ENCODE measurements around the gene SAA1.
A peak's percentile ranks its signal among the peaks of the same experiment; 100 is the strongest.
"Not testable (repeated sequence)": the region's sequence is repeated elsewhere in the genome, so short reads cannot be mapped to it uniquely, and the experiment has no call there.

Gene SAA1

GRCh38 chr11:18265949-18266348 lies at the start of gene SAA1:
Gene SAA1 (plus strand): TSS chr11:18266264. CDS start chr11:18266888, 624 bp downstream.
- DNase-seq, result no peak

- no peak for DNase-seq
Measured at GRCh38 chr11:18221274-18221876, 44.7 kb upstream of the SAA1 start.

- no peak for DNase-seq
Measured at GRCh38 chr11:18222814-18223421, 43.1 kb upstream of the SAA1 start.

GRCh38 chr11:18223591-18224387 lies 42.3 kb upstream of the SAA1 start:
- no peak for DNase-seq

- no peak for DNase-seq
Measured at GRCh38 chr11:18225913-18226312, 40.2 kb upstream of the SAA1 start.

- DNase-seq, result no peak
Measured at GRCh38 chr11:18229501-18229900, 36.6 kb upstream of the SAA1 start.

- DNase-seq, result no peak
Measured at GRCh38 chr11:18230859-18231258, 35.2 kb upstream of the SAA1 start.

GRCh38 chr11:18233912-18234311 lies 32.2 kb upstream of the SAA1 start:
- DNase-seq, result no peak

- DNase-seq, result no peak
Measured at GRCh38 chr11:18235394-18236334, 30.4 kb upstream of the SAA1 start.

GRCh38 chr11:18236664-18237356 lies 29.3 kb upstream of the SAA1 start, which contains the start of gene SAA4:
Gene SAA4 (minus strand): TSS chr11:18236802. CDS start chr11:18235926, 876 bp downstream.
- DNase-seq, result no peak

GRCh38 chr11:18239655-18240054 lies 26.4 kb upstream of the SAA1 start:
- no peak for DNase-seq

- DNase-seq, result peak in 4 of 6 experiments; percentile 14 to 56 (median 32)
Measured at GRCh38 chr11:18243783-18244362, 22.2 kb upstream of the SAA1 start.

- DNase-seq, result no peak
Measured at GRCh38 chr11:18245396-18245795, 20.7 kb upstream of the SAA1 start.

GRCh38 chr11:18246379-18247190 lies 19.5 kb upstream of the SAA1 start:
- DNase-seq, result not testable (repeated sequence)

- DNase-seq, result not testable (repeated sequence)
Measured at GRCh38 chr11:18247191-18247581, 18.9 kb upstream of the SAA1 start.

GRCh38 chr11:18248561-18248960 lies 17.5 kb upstream of the SAA1 start, which contains the start of gene SAA2:
Gene SAA2 (minus strand): TSS chr11:18248668. CDS start chr11:18248011, 657 bp downstream.
- DNase-seq, result no peak

- DNase-seq, result no peak
Measured at GRCh38 chr11:18253233-18253632, 12.8 kb upstream of the SAA1 start.

GRCh38 chr11:18253778-18254338 lies 12.2 kb upstream of the SAA1 start:
- no peak for DNase-seq

- no peak for DNase-seq
Measured at GRCh38 chr11:18254781-18255361, 11.2 kb upstream of the SAA1 start.

GRCh38 chr11:18259259-18259658 lies 6.8 kb upstream of the SAA1 start:
- no peak for DNase-seq
